Mesenchymal stem cell (in vitro differentiated cells and primary cell): ENCODE measurements around the gene MRPL20.
"Not testable (repeated sequence)": the region's sequence is repeated elsewhere in the genome, so short reads cannot be mapped to it uniquely, and the experiment has no call there.

Source experiments
- DNase-seq: peaks from one replicate; pipeline ENCODE4 v3.0.0-alpha.2; 2013
- H2AFZ ChIP-seq: one replicate; pipeline ENCODE4 v1.6.1; 2013; ENCODE audit warnings: low read depth, mild to moderate bottlenecking, control low read depth, inconsistent platforms, low read length, moderate library complexity
- H2AK5ac ChIP-seq: 2 replicates; pipeline ENCODE4 v1.6.1; 2013; ENCODE audit warnings: low read length, moderate library complexity, mild to moderate bottlenecking, inconsistent platforms; ENCODE audit not compliant: severe bottlenecking
- H2BK120ac ChIP-seq: one replicate; pipeline ENCODE4 v1.6.1; 2013; ENCODE audit warnings: low read depth, mild to moderate bottlenecking, inconsistent platforms, low read length, moderate library complexity
- H2BK12ac ChIP-seq, 2 experiments: one replicate each; pipeline ENCODE4 v1.6.1; 2013; ENCODE audit warnings: inconsistent platforms in 2 of 2, low read length in 2 of 2, mild to moderate bottlenecking in 2 of 2, moderate library complexity in 2 of 2, control low read depth in 1 of 2
- H2BK15ac ChIP-seq: one replicate; pipeline ENCODE4 v1.6.1; 2013; ENCODE audit warnings: mild to moderate bottlenecking, low read depth, inconsistent platforms; ENCODE audit not compliant: poor library complexity, severe bottlenecking
- H2BK5ac ChIP-seq: 2 replicates; pipeline ENCODE4 v1.6.1; 2013; ENCODE audit warnings: low read depth, mild to moderate bottlenecking, low read length, control low read depth, inconsistent platforms; ENCODE audit not compliant: poor library complexity, severe bottlenecking
- H3K14ac ChIP-seq, 2 experiments: one replicate each; pipeline ENCODE4 v1.6.1; 2013; ENCODE audit warnings: inconsistent platforms in 2 of 2, low read length in 2 of 2, control low read depth in 1 of 2, mild to moderate bottlenecking in 1 of 2, moderate library complexity in 1 of 2
- H3K18ac ChIP-seq, 2 experiments: one replicate each; pipeline ENCODE4 v1.6.1; 2013; ENCODE audit warnings: inconsistent platforms in 2 of 2, low read length in 2 of 2, control low read depth in 1 of 2, low read depth in 1 of 2, mild to moderate bottlenecking in 1 of 2
- H3K23ac ChIP-seq, 2 experiments: one replicate each; pipeline ENCODE4 v1.6.1; 2013; ENCODE audit warnings: inconsistent platforms in 2 of 2, low read length in 2 of 2, mild to moderate bottlenecking in 2 of 2, moderate library complexity in 2 of 2, control low read depth in 1 of 2
- H3K27ac ChIP-seq: 2 replicates; pipeline ENCODE4 v1.5.1; 2013; ENCODE audit warnings: mild to moderate bottlenecking, moderate library complexity, low read length, control low read depth, inconsistent platforms; ENCODE audit not compliant: poor library complexity, severe bottlenecking
- H3K27me3 ChIP-seq, 2 experiments: 2 replicates each; pipeline versions ENCODE4 v1.6.1 to v1.7.0; 2013; ENCODE audit warnings: low read length in 2 of 2, mild to moderate bottlenecking in 2 of 2, moderate library complexity in 2 of 2, control low read depth in 1 of 2, inconsistent platforms in 1 of 2; ENCODE audit not compliant: control insufficient read depth in 1 of 2, insufficient read depth in 1 of 2
- H3K36me3 ChIP-seq, 2 experiments: 2 replicates each; pipeline versions ENCODE4 v1.6.1 to v1.7.0; 2013; ENCODE audit warnings: low read length in 2 of 2, control low read depth in 1 of 2, inconsistent platforms in 1 of 2, low read depth in 1 of 2, mild to moderate bottlenecking in 1 of 2; ENCODE audit not compliant: insufficient read depth in 2 of 2, control insufficient read depth in 1 of 2
- H3K4ac ChIP-seq, 2 experiments: one replicate each; pipeline ENCODE4 v1.6.1; 2013; ENCODE audit warnings: inconsistent platforms in 2 of 2, low read length in 2 of 2, mild to moderate bottlenecking in 2 of 2, moderate library complexity in 2 of 2, control low read depth in 1 of 2, low read depth in 1 of 2
- H3K4me1 ChIP-seq: 2 replicates; pipeline ENCODE4 v1.6.1; 2013; ENCODE audit warnings: low read depth, low read length, control low read depth; ENCODE audit not compliant: control insufficient read depth, insufficient read depth
- H3K4me2 ChIP-seq: 2 replicates; pipeline ENCODE4 v1.6.1; 2013; ENCODE audit warnings: low read length, mild to moderate bottlenecking, inconsistent platforms; ENCODE audit not compliant: poor library complexity, severe bottlenecking
- H3K4me3 ChIP-seq, 2 experiments: 2 replicates each; pipeline versions ENCODE4 v1.5.1 to v1.7.0; 2013; ENCODE audit warnings: low read length in 2 of 2, mild to moderate bottlenecking in 2 of 2, control low read depth in 1 of 2, low read depth in 1 of 2; ENCODE audit not compliant: insufficient read depth in 1 of 2
- H3K79me1 ChIP-seq: replicated peaks from 2 replicates; pipeline ENCODE4 v1.6.1; 2013; ENCODE audit warnings: mild to moderate bottlenecking, control low read depth, low read length, inconsistent platforms; ENCODE audit not compliant: poor library complexity, severe bottlenecking
- H3K9ac ChIP-seq: 2 replicates; pipeline ENCODE4 v1.7.0; 2013; ENCODE audit warnings: mild to moderate bottlenecking, low read length, moderate library complexity
- H3K9me3 ChIP-seq: 2 replicates; pipeline ENCODE4 v1.7.0; 2013; ENCODE audit warnings: mild to moderate bottlenecking, low read length; ENCODE audit not compliant: control insufficient read depth
- H4K8ac ChIP-seq: one replicate; pipeline ENCODE4 v1.6.1; 2013; ENCODE audit warnings: inconsistent platforms, mild to moderate bottlenecking, low read length, moderate library complexity
- H4K91ac ChIP-seq: one replicate; pipeline ENCODE4 v1.6.1; 2013; ENCODE audit warnings: mild to moderate bottlenecking, low read length, inconsistent platforms
- WGBS: methylation state at CpG from one replicate; pipeline ENCODE4 v1.1.7; 2013; ENCODE audit warnings: mixed read lengths; 5-methylcytosine and 5-hydroxymethylcytosine counted together

The MRPL20 gene

DNA sequence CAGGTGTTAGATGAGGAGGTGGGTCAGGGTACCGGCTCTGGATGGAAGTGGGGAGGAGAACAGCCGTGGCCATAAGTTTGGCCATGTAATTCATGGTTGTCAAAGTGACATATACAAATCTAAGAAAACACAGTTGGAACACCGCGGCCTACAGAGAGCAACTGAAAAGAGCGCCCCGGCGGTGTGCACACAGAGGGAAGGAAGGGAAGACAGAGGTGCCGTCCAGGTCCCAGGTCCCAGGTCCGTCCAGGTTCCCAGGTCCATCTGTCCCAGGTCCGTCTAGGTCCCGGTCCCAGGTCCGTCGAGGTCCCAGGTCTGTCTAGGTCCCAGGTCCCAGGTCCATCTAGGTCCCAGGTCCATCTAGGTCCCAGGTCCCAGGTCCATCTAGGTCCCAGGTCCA, 4.5 kb upstream of the MRPL20 start:
- 97% methylated on average over 13 of the region's 13 CpGs for WGBS
- peaks cover 4 to 6% of the 10 kb centered on the region in 2 experiments for H3K36me3 ChIP-seq
- no peak overlapping the region for H3K14ac ChIP-seq

DNA sequence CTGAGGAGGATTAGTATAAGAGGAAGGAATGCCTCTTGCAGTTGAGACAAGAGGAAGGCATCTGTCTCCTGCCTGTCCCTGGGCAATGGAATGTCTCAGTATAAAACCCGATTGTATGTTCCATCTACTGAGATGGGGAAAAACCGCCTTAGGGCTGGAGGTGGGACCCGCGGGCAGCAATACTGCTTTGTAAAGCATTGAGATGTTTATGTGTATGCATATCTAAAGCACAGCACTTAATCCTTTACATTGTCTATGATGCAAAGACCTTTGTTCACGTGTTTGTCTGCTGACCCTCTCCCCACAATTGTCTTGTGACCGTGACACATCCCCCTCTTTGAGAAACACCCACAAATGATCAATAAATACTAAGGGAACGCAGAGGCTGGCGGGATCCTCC, 3.1 kb upstream of the MRPL20 start:
- not testable (repeated sequence) for H3K23ac ChIP-seq, H3K9me3 ChIP-seq, H3K4me3 ChIP-seq, H4K91ac ChIP-seq, H3K27ac ChIP-seq, H2BK120ac ChIP-seq, H2AFZ ChIP-seq, H2BK5ac ChIP-seq, H3K4me2 ChIP-seq, H3K9ac ChIP-seq, H4K8ac ChIP-seq, H3K18ac ChIP-seq, H3K14ac ChIP-seq, DNase-seq, H3K27me3 ChIP-seq, H2BK12ac ChIP-seq, H2BK15ac ChIP-seq, H2AK5ac ChIP-seq, H3K4ac ChIP-seq
- WGBS, result 76% methylated on average over 4 of the region's 8 CpGs
- Histone ChIP-seq H3K36me3 (peaks cover 12 to 13% of the 10 kb centered on the region in 2 experiments), H3K4me1 (peaks cover 14% of the 10 kb centered on the region), H3K79me1 (peaks cover 13% of the 10 kb centered on the region)

More for the DNA sequence above, 4.5 kb upstream of the MRPL20 start:
- Histone ChIP-seq H3K79me1 (peaks cover 8% of the 10 kb centered on the region), H3K4ac (no peak overlapping the region), H2AFZ (no peak overlapping the region), H3K23ac (no peak overlapping the region), H3K27ac (no peak overlapping the region), H3K27me3 (no peaks in the 10 kb centered on the region), H3K18ac (no peak overlapping the region), H4K91ac (no peak overlapping the region), H2BK15ac (no peak overlapping the region), H2BK120ac (no peak overlapping the region), H2BK5ac (no peak overlapping the region), H2AK5ac (no peak overlapping the region), H3K4me2 (no peak overlapping the region), H3K4me1 (peaks cover 4% of the 10 kb centered on the region), H3K4me3 (no peak overlapping the region), H3K9ac (no peak overlapping the region), H2BK12ac (no peak overlapping the region), H3K9me3 (no peaks in the 10 kb centered on the region), H4K8ac (no peak overlapping the region)
- no peak for DNase-seq

DNA sequence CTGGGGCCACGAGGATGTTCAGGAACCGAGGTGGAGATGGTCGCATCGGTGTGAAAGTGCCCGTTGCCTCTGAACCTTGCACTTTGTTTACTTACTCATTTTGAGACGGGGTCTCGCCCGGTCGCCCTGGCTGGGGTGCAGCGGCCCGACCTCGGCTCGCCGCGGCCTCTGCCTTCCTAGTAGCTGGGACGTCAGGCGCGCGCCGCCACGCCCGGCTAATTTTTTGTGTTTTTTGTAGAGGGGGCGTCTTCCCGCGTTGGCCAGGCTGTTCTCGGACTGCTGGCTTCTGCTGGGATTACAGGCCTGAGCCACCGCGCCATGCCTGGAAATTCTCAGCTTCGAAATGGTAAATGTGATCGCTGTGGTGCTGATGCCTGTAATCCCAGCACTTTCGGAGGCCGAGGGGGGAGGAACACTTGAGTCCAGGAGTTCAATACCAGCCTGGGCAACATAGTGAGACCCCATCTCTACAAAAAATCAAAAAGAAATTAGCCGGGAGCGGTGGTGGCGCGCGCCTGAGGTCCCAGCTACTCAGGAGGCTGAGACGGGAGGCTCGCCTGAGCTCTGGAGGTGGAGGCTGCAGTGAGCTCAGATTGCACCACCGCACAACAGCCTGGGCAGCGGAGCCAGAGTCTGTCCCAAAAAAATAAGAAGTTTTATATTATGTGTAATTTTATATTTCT, 684 bp upstream of the MRPL20 start:
- H2BK5ac ChIP-seq, result peak overlapping the region; percentile 21
- no peaks in the 10 kb centered on the region for H3K9me3 ChIP-seq
- peaks cover 13% of the 10 kb centered on the region for H3K79me1 ChIP-seq
- peak overlapping the region; percentile 65 for H2BK15ac ChIP-seq
- peak overlapping the region in 1 of 2 experiments; percentile 89 for H3K14ac ChIP-seq
- H3K23ac ChIP-seq, result no peak overlapping the region
- H3K4me3 ChIP-seq, result peak overlapping the region; percentile 91 to 95
- H4K91ac ChIP-seq, result peak overlapping the region; percentile 36
- 9% methylated on average over 30 of the region's 41 CpGs for WGBS
- peak; percentile 78 for DNase-seq
- peak overlapping the region; percentile 15 for H3K27ac ChIP-seq
- peak overlapping the region; percentile 93 for H4K8ac ChIP-seq
- H2BK12ac ChIP-seq, result no peak overlapping the region
- H2BK120ac ChIP-seq, result peak overlapping the region; percentile 87
- H3K18ac ChIP-seq, result peak overlapping the region; percentile 88 to 89
- no peak overlapping the region for H2AFZ ChIP-seq
- peaks cover 15% of the 10 kb centered on the region for H3K4me1 ChIP-seq
- H3K9ac ChIP-seq, result peak overlapping the region; percentile 94
- peak overlapping the region; percentile 23 for H3K4me2 ChIP-seq
- peaks cover 28 to 32% of the 10 kb centered on the region in 2 experiments for H3K36me3 ChIP-seq
- H2AK5ac ChIP-seq, result no peak overlapping the region
- peak overlapping the region; percentile 63 to 96 for H3K4ac ChIP-seq
- no peaks in the 10 kb centered on the region for H3K27me3 ChIP-seq

DNA sequence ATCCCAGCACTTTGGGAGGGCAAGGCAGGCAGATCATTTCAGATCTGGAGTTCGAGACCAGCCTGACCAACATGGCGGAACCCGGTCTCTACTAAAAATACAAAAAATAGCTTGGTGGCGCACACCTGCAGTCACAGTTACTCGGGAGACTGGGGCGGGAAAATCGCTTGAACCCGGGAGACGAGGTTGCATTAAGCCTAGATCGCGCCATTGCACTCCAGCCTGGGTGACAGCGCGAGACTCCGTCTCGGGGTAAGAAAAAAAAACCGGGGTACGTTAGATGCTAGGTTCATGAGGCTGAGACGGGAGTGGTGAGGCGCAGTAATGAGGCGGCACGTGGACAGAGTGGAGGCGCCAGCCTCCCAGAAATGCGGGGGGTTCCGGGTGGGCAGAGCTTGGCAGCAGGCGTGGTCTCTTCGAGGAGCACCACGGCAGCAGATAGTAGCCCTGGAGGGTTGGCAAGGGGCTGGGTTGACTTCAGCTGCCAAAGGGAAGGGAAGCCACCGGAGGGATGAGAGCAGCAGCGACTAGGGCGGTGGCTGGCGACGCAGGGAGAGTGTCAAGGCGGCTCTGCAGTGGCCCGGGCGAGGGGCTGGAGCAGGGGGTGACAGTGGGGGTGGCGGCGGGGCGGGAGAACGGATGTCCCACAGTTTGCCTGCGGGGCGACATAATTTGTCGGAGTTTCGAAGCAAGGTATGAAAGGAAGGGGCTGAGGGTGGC, 832 bp downstream of the MRPL20 start:
- Histone ChIP-seq H2AFZ (peak overlapping the region; percentile 66), H3K27me3 (no peaks in the 10 kb centered on the region), H3K4me1 (peaks cover 23% of the 10 kb centered on the region), H3K27ac (no peak overlapping the region), H3K4me3 (peak overlapping the region; percentile 91 to 95), H3K9me3 (no peaks in the 10 kb centered on the region), H3K79me1 (peaks cover 13% of the 10 kb centered on the region), H2AK5ac (no peak overlapping the region), H2BK120ac (no peak overlapping the region), H2BK15ac (no peak overlapping the region), H3K23ac (no peak overlapping the region), H3K36me3 (peaks cover 39 to 47% of the 10 kb centered on the region in 2 experiments), H3K18ac (peak overlapping the region in 1 of 2 experiments; percentile 98), H3K4me2 (peak overlapping the region; percentile 93), H3K14ac (no peak overlapping the region), H4K91ac (peak overlapping the region; percentile 80), H4K8ac (peak overlapping the region; percentile 100), H2BK5ac (no peak overlapping the region), H3K4ac (peak overlapping the region; percentile 72 to 98), H3K9ac (peak overlapping the region; percentile 94), H2BK12ac (no peak overlapping the region)
- 54% methylated on average over 43 of the region's 43 CpGs for WGBS
- no peak for DNase-seq
